RPMI8226 (cell line): Measurements from ENCODE around the gene NDUFB2.
"Not testable (repeated sequence)": the region's sequence is repeated elsewhere in the genome, so short reads cannot be mapped to it uniquely, and the experiment has no call there.

Experiments used
- DNase-seq: peaks from one replicate; pipeline ENCODE4 v3.0.0-alpha.2; 2015

Gene NDUFB2

GRCh38 chr7:140694592-140694991 lies 1.9 kb upstream of the NDUFB2 start:
- DNase-seq, result no peak

DNA sequence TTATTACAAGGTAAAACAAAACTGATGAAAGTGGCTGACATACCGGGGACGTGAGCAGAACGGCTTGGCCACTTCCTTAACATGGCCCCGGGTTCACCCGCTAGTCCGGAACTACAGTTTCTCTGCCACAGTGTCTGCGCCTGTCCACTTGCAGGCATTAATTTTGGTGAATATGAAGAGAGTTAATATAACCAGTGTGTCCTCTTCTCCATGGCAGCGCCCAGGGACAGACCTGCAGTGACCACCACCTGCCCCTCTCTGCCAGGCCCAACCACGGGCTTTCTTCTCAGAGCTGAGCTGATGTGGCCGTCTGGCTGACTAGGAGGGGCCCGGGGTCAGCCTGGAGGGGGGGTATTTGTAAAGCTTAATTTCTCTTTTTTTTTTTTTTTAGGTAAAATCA lies 1.1 kb upstream of the NDUFB2 start:
- DNase-seq, result no peak

DNA sequence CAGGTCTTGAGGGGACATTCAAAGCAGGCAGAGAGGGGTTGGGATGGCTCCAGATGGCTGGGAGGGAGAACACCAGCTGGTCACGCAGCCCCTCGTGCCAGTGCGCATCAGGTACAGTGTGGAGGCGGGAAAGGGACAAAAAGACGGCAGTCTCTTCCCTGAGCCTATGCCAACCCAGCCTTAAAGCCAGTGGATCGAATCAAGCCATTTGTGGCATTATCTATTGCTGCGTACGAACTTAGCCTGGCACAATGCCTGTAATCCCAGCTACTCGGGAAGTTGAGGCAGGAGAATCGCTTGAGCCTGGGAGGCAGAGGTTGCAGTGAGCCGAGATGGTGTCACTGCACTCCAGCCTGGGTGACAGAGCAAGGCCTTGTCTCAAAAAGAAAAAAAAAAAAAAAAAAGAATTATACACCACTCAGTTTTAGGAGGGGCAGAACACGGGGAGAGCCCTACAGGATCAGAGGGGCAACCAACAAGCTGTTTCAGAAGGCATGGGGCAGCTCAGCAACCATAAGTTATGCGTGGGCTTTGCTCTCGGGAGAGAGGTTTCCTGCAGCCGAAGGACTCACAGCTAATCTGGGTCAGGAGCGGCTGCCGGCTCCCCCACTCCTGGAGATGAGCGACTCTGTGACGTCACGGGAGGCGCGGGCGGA lies 356 bp upstream of the NDUFB2 start:
- DNase-seq, result peak; percentile 97

- DNase-seq, result no peak
Observed at GRCh38 chr7:140697447-140698143, 1.1 kb downstream of the NDUFB2 start.

- no peak for DNase-seq
Observed at GRCh38 chr7:140698477-140698876, 2.0 kb downstream of the NDUFB2 start.

- no peak for DNase-seq
Observed at GRCh38 chr7:140702774-140703173, 6.3 kb downstream of the NDUFB2 start.

- no peak for DNase-seq
Observed at GRCh38 chr7:140704205-140704604, 7.7 kb downstream of the NDUFB2 start.

GRCh38 chr7:140707132-140707531 lies 10.6 kb downstream of the NDUFB2 start:
- DNase-seq, result no peak

GRCh38 chr7:140708764-140709163 lies 12.3 kb downstream of the NDUFB2 start:
- DNase-seq, result not testable (repeated sequence)

GRCh38 chr7:140712392-140712791 lies 15.9 kb downstream of the NDUFB2 start:
- DNase-seq, result not testable (repeated sequence)

- DNase-seq, result no peak
Observed at GRCh38 chr7:140714331-140715040, 18.0 kb downstream of the NDUFB2 start.

DNA sequence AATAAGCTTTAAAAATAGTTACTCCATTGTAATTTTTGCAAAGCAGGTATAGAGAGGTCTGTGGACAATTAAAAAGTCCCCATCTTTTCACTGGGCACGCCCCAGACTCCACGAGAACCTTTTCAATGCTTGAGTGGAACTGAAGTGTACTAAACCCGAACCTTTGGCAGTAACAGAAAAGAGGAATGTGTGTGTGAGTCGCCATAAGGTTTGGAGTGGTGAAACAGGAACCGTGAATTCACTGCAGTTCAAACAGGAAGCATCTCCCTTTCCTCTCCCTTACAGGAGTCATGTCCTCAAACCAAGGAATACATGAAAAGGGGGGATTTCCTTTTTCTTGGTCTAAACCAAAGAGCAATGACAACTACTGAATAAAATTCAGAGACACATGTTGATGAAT lies 23.2 kb downstream of the NDUFB2 start:
- no peak for DNase-seq

DNA sequence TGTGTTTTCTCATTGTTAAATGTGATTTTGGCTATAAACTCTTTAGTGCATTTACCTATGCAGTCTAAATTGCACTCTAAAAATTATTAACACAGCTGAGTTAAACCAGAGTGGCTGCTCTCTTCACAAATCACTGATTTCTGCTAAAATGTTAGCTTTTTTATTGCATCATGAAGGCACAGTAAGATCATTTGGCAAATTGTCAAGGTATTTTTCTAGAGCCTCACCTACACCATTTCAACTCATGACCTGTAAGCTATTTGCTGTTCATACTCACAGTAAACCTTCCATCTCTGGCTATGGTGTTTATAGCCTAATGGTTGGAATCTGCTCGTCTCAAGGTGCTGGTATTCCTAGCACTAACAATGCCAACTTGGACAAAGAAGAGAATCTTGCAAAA lies 25.7 kb downstream of the NDUFB2 start:
- DNase-seq, result no peak

GRCh38 chr7:140723006-140723405 lies 26.5 kb downstream of the NDUFB2 start:
- DNase-seq, result no peak

DNA sequence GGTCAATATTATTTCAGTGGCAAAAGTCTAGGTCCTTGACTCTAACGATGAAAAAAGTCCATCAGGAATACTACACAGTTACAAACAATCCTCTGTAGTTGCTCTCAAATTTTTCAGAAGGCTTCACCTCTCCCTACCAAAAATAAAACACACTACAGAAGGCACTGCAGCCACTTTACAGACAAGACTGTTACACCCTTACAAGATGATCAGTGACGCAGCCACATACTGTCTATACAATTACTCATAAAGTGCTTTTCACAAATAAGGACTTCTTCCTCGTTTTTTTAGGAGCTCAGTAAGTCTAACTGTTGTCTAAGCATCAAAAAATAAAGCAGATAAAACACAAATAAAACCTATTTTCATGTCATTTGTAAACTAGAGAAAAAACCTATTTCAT lies 27.1 kb downstream of the NDUFB2 start:
- DNase-seq, result no peak

- DNase-seq, result no peak
Observed at GRCh38 chr7:140724706-140725105, 28.2 kb downstream of the NDUFB2 start.

GRCh38 chr7:140726281-140726680 lies 29.8 kb downstream of the NDUFB2 start:
- DNase-seq, result peak; percentile 17

DNA sequence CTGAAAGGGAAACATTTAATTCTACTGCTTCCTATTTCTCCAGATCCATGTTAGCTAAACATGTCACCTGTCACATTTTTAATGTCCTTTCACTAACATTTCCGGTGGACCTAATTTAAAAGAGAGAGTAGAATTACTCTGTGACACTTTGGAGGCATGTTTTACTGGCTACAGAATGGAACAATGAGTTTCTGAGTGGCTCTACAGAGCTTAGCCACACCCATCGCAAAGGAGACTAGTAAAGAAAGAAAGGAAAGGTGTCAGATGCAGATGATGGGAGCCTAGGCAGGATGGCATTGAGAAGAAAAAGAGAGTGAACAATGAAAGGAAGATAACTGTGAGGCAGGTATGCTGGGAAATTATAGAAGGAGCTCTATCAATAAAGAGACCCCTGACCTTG lies 35.9 kb downstream of the NDUFB2 start:
- DNase-seq, result no peak

DNA sequence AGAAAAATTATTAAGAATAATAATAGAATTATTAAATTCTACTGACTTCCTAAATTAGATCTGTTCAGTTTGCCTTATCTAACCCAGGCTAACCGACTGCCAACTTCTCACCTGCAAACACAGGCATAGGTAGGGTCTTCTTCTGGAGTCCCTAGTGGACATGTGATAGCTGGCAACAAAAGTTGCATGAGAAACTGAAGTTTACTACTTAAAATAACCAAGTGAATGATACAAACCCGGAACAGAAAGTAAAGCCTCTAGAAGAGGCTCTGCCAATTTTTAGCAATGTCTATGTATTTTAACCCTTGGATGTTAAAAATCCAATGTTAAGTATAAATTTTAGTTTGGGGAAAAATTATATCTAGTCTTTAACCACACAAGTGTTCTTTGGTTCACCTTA lies 37.6 kb downstream of the NDUFB2 start:
- DNase-seq, result peak; percentile 55

GRCh38 chr7:140734729-140735128 lies 38.2 kb downstream of the NDUFB2 start:
- no peak for DNase-seq

- DNase-seq, result no peak
Observed at GRCh38 chr7:140738280-140738679, 41.8 kb downstream of the NDUFB2 start.

GRCh38 chr7:140743255-140743654 lies 46.7 kb downstream of the NDUFB2 start:
- not testable (repeated sequence) for DNase-seq

DNA sequence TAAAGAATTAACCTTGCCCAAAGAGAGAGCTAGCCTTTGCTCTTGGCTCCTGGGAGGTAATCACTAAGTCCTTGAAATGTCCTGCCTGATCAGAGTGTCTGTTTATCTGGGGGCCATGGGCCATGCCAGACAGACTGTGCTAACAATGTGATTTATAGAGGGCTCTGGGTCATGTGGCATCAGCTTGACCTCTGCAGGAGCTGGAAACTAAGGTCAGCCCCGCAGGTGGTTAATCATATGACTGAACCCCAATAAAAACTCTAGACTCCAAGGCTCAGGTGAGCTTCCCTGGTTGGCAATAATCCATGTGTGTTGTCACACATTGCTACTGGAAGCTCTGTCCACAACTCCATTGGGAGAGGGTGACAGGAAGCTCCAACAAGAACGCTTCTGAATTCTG lies 47.5 kb downstream of the NDUFB2 start:
- DNase-seq, result no peak
